Measurements from ENCODE around the gene ADAMTS12. TPM values are rescaled to one million over a fixed set of nuclear protein-coding genes. Genes with fewer than 3 reads are reported as not detected.

The ADAMTS12 gene
- total RNA-seq, 2 donors from 2014 or later, result 2.3 to 8.9 TPM

DNA sequence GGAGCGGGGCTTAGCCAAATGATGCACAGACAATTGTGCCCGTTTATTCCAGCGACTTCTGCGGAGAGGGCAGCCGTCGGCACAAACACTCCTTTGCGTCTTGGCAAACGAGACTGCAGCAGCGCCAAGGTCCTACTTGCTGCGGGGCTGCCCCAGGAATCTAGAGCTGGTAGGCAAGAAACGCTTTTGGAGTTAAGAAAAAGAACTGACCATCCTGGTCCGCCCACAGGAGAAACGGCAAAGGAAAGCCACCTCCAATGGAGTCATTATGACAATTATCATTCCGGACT is 46.7 kb upstream of the ADAMTS12 start:
- Histone ChIP-seq H3K36me3 (replicated peaks in 1 of 2; ENCODE audit: insufficient read depth in 1 of 2, low read depth in 2 of 2) (no peaks in the 10 kb centered on the region), H3K4me1 (peaks cover 22% of the 10 kb centered on the region), H3K27ac (no peak overlapping the region), H3K9me3 (no peaks in the 10 kb centered on the region), H3K27me3 (peaks cover 0 to 11% of the 10 kb centered on the region in 2 donors), H3K4me3 (no peak overlapping the region)
- WGBS, 2 donors, result 9 to 13% methylated on average over 13 to 14 of the region's 14 CpGs
- intact Hi-C loops (cut with DNase I), result no loop called here
- no peak for TF ChIP-seq POLR2A (IDR thresholded peaks at IDR 0.05)
- TF ChIP-seq, protein P1, sequence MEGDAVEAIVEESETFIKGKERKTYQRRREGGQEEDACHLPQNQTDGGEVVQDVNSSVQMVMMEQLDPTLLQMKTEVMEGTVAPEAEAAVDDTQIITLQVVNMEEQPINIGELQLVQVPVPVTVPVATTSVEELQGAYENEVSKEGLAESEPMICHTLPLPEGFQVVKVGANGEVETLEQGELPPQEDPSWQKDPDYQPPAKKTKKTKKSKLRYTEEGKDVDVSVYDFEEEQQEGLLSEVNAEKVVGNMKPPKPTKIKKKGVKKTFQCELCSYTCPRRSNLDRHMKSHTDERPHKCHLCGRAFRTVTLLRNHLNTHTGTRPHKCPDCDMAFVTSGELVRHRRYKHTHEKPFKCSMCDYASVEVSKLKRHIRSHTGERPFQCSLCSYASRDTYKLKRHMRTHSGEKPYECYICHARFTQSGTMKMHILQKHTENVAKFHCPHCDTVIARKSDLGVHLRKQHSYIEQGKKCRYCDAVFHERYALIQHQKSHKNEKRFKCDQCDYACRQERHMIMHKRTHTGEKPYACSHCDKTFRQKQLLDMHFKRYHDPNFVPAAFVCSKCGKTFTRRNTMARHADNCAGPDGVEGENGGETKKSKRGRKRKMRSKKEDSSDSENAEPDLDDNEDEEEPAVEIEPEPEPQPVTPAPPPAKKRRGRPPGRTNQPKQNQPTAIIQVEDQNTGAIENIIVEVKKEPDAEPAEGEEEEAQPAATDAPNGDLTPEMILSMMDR (IDR thresholded peaks at IDR 0.05), result no peak
- DNase-seq, result no peak
- no peak for ATAC-seq

- Histone ChIP-seq H3K4me3 (no peak overlapping the region), H3K4me1 (peaks cover 22% of the 10 kb centered on the region), H3K27ac (no peak overlapping the region), H3K27me3 (peaks cover 0 to 11% of the 10 kb centered on the region in 2 donors), H3K36me3 (replicated peaks in 1 of 2; ENCODE audit: insufficient read depth in 1 of 2, low read depth in 2 of 2) (no peaks in the 10 kb centered on the region), H3K9me3 (no peaks in the 10 kb centered on the region)
- WGBS, 2 donors, result 11 to 23% methylated on average over 30 to 54 of the region's 54 CpGs
- no peak for DNase-seq
- TF ChIP-seq, protein P1 (IDR thresholded peaks at IDR 0.05), result no peak
- TF ChIP-seq POLR2A (IDR thresholded peaks at IDR 0.05), result no peak
- no peak for ATAC-seq
- intact Hi-C loops (cut with DNase I), result no loop called here
These were observed 46.1 kb upstream of the ADAMTS12 start for GRCh38 chr5:33937707-33938506.

GRCh38 chr5:33937017-33937706 is 45.4 kb upstream of the ADAMTS12 start:
- peaks cover 0 to 11% of the 10 kb centered on the region in 2 donors for H3K27me3 ChIP-seq
- peak in 1 of 4 donors; percentile 10 for DNase-seq
- no peak for TF ChIP-seq POLR2A (IDR thresholded peaks at IDR 0.05)
- TF ChIP-seq, protein P1 (IDR thresholded peaks at IDR 0.05), result no peak

GRCh38 chr5:33936381-33937016 is 44.7 kb upstream of the ADAMTS12 start, which contains the start of gene RXFP3:
Gene RXFP3, plus strand, starts transcription at chr5:33936386. Its CDS starts 355 bp downstream, at chr5:33936741.
- ATAC-seq (peak; percentile 30), DNase-seq (peak in 1 of 4 donors; percentile 10)
- intact Hi-C loops (cut with DNase I), result no loop called here

More at GRCh38 chr5:33937017-33937706, 45.4 kb upstream of the ADAMTS12 start:
- WGBS, 2 donors, result 24% methylated on average over 9 to 54 of the region's 54 CpGs
- ATAC-seq, result no peak
- H3K9me3 ChIP-seq, result no peaks in the 10 kb centered on the region
- peaks cover 22% of the 10 kb centered on the region for H3K4me1 ChIP-seq
- no peak overlapping the region for H3K4me3 ChIP-seq
- H3K27ac ChIP-seq, result no peak overlapping the region
- intact Hi-C loops (cut with DNase I), result no loop called here
- no peaks in the 10 kb centered on the region for H3K36me3 ChIP-seq (replicated peaks in 1 of 2; ENCODE audit: insufficient read depth in 1 of 2, low read depth in 2 of 2)

More at GRCh38 chr5:33936381-33937016, 44.7 kb upstream of the ADAMTS12 start, which contains the start of gene RXFP3:
- no peak for TF ChIP-seq POLR2A (IDR thresholded peaks at IDR 0.05)
- TF ChIP-seq, protein P1 (IDR thresholded peaks at IDR 0.05), result no peak
- Histone ChIP-seq H3K4me3 (no peak within 1 kb of the TSS), H3K27me3 (peaks cover 0 to 11% of the 10 kb centered on the region in 2 donors), H3K36me3 (replicated peaks in 1 of 2; ENCODE audit: insufficient read depth in 1 of 2, low read depth in 2 of 2) (no peaks in the 10 kb centered on the region), H3K27ac (no peak within 1 kb of the TSS), H3K4me1 (peaks cover 22% of the 10 kb centered on the region), H3K9me3 (no peaks in the 10 kb centered on the region)
- WGBS, 2 donors, result 4 to 9% methylated on average over 29 to 44 of the region's 45 CpGs

Measured in body of pancreas (tissue), 4 donors.